Islet precursor cell (in vitro differentiated cells): ENCODE data around the gene QSOX2.

Experiments used
- DNase-seq: peaks from one replicate; pipeline ENCODE4 v3.0.0-alpha.2; 2018

QSOX2 gene

DNA sequence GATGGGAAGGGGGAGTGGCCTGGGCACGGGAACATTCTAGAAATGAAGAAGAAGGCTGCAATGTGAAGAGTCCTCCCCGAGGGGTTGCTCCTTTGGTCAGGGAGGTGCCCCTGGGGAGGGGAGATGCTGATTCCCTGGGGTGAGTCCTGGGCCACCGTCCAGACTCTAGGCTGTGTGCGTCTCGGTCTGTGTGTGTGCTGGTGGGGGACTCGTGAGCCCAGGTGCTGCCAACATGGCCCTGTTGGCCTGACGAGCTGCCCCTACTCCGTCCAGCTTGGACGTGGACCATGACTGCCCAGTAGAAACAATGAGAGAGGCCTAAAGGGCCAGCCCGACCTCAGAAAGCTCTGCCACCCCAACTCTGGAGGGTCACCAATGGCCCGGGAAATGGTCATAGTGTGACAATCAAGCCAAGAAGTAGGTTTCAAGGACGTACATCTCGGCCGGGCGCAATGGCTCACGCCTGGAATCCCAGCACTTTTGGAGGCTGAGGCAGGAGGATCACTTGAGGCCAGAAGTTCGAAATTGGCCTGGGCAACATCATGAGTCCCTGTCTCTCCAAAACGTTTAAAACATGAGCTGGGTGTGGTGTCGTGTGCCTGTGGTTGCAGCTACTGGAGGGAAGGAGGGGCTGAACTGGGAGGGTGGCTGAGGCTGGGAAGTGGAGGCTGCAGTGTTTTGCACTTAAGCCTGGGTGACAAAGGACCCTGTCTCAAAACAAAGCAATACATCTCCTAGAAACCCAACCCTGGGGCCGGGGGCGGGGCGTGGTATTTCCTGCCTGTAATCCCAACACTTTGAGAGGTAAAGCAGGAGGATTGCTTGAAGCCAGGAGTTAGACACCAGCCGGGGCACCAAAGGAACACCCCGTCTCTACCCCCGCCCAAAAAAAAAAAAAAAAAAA, 57.7 kb downstream of the QSOX2 start:
- DNase-seq = no peak

DNA sequence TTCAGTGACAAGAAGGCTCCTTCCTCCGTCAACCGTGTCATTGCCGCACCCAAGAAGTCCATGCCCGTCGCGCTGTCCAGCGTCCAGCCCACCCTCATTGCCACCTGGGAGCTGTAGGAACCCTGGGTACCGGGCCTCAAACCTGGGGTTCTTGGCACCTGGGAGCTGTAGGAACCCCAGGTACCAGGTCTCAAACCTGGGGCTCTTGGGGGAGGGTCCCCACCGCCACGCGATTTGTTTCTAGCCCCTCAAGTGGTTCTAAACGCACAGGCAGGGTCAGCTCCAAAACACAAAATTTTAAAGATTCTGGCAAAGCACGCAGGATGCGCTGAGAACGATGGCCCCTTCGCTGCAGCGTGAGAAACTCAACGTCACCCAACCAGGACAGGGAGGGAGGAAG, 58.4 kb downstream of the QSOX2 start:
- no peak for DNase-seq

DNA sequence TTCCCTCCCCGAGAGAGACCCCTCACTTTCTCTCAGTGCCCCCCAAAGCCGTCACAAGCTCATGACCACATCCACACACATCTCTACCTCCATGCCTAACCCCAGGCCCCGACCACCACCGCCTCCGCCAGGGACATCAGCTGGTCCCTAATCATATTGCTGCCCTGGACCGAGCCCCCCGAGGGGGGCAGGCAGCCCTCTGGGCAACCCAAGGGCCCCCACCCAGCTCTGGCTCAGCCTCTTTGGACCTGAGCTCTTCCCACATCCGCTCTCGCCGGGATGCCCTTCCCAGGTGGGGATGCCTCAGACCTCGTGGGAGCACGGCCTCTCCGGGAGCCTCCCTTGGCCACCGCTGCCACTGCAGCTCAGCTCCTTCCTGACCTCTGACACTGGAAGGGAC, 59.2 kb downstream of the QSOX2 start:
- DNase-seq = no peak

DNA sequence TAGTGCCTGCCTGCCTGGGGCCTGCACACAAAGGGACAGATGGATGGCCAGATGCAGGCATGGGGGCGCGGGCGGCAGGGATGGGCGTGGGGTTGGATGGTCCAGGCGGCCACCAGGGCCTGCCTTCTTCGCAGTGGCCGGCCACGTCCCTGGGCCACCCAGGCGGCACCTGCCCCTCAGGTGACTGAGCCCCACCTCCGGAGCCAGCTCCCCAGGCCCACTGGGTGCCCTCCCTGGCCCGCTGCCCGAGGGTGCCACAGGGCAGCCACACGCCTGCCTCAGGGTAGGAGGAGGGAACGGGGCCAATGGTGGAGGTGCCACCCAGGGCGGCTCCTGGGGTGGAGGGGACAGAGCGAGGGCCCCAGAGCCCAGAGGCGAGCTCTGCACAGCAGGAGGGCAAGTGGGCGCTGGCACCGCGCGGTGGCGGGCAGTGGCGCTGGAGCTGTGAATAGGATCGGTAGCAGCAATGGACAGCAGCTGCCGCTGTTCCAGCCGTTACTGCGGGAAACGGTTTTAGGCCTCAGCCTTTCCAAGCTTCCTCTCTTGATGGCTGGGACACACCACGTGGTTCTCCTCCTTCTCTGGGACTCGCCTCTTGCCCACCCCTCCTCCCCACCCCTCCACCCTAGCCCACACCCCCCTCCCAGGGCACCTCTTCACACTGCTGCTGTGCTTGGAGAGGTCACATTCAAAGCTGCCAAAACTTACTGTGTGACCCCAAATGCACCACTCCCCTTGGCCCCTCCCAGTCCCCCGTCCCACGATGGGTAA, 59.8 kb downstream of the QSOX2 start:
- DNase-seq = no peak

DNA sequence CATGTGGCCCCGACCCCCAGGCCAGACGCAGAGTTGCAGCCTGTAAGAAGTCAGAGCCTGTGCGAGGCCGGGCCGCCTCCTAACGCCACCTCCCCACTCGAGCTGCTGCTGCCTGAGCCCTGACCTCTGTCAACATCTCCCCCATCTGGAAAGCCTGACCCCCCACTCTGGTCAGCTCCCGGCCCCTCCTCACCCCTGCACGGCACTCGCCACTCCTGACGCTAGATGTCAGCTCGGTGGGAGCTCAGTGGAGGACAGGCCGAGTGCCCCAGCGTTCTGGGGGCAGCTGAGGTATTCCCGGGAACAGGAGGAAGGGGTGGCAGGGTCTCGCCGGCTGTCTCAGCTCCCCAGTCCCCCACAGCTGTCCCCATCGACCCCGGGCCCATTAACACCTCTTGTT, 60.5 kb downstream of the QSOX2 start:
- no peak for DNase-seq

DNA sequence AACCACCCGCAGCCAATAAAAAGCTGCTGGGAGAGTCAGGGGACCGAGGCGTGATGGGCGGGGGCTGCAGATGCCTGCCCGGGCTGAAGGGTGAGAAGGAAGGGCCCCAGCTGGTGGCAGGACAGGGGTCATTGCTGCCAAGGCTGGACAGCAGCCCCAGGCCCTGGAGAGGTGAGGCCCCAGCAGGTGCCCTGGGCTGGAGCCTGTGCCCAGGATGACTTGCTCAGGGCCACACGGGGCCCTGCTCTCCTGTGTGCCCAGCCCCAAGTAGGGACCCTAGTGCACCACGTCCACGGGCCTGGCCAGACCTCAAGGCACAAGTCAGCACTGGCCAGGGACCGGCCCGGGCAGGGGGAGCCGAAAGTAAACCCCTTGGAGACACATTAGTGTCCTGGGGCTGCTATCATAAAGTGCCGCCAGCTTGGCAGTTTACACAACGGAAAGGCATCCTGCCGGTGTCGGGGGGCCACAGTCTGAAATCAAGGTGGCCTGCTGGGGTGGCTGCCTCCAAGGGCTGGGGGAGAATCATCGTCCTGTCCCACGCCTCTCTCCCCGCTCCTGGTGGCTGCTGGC, 62.7 kb downstream of the QSOX2 start:
- no peak for DNase-seq

DNA sequence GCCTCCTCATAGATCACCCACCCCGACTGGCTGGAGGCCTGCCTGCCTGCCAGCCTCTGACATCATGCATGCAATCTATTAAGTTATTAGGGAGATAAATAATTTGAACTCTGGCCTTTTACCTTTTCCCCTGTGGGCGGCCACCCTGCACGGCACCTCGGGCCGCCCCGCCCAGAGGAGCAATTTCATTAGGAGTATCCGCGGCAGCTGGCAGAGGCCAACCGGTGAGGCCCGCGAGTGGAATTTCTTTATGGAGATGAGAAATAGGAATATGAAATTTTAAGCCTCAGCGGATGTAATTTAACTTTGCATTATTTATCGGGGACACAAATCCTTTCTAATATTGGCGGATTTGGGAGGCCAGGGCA, 63.2 kb downstream of the QSOX2 start:
- no peak for DNase-seq

DNA sequence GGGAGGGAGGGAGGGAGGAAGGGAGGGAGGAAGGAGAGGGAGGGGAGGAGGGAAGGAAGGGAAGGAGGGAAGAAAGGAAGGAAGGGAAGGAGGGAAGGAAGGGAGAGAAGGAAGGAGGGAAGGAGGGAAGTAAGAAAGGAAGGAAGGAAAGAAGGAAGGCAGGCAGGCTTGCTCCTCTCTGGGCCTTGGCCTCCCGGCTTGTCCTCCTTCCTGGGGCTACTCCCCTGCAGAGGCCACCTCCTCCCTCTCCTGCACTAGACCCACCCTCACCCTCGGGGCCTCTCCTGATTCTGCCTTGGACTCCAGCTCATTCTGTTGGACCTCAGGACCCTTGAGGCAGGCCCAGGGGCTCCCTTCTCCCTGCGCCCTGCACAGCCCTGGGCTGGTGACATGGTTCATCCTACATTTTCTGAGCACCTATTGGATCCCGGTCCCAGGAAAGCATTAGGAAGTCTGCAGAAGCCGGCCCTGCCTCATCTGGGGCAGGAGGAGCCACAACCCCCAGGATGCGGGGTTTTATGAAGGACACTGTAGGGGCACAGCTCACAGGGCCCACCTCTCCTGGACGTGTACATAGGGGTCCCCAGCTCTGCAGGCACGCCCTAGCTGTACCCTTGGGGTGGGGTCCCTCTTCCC, 63.7 kb downstream of the QSOX2 start:
- DNase-seq = no peak

DNA sequence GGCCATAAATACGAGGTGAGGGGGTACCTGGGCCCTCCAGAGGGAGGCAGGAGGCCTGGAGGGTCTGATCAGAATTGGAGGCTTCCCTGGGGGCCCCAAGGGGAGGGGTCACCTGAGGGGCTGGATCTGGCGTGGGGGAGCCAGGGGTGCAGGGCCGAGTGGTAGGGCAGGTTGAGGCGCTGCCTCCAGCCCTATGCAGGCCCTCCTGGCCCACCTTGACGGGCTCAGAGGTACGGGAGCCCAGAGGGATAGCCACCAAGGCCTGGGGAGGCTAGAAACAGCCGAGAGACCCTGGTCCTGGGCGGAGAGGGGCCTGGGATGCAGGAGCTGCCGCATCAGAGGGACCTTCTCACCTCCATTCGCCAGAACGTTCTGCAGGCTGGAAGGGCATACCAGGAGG, 65.0 kb downstream of the QSOX2 start:
- no peak for DNase-seq

DNA sequence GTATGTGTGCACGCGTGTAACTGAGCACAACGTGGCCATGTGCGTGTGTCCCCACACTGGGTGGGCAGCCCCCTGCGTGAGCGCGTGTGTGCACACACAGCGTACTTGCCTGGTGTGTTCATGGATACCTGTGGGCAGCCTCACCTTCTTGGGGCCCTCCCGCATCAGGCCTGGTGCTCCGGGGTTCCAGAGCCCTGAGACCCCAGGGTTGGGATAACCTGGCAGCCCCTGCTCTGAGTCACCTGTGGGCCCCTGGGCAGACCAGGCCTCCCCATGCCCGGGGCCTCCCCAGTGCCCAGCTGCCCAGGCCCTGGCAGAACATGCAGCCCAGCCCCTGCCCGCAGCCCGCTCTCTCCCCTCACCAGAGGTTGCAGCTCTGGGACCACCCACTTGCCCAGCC, 65.9 kb downstream of the QSOX2 start:
- DNase-seq = no peak

DNA sequence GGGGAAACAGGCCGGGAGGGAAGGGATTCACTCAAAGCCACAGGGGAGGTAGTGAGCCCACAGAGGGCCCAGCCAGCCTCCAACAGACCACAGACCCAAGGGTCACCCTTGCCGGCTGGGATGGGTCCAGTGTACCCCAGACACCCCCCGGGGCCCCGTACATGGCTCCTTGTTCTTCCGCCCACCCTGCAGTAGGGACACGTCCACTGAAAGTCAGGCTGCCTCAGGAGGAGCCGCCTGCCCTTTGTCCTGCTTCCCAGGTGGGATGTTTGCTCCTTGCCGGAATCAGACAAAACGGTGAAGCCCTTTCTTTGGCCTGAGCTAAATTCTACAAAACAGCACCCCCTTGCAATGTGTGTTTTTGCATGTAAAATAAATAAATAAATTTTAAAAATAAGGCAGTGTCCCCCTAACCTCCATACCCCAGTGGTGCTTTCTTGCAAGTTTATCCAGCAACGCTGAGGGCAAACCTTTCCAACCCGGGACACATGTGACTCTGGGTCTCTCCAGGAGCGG, 66.5 kb downstream of the QSOX2 start:
- DNase-seq = no peak

DNA sequence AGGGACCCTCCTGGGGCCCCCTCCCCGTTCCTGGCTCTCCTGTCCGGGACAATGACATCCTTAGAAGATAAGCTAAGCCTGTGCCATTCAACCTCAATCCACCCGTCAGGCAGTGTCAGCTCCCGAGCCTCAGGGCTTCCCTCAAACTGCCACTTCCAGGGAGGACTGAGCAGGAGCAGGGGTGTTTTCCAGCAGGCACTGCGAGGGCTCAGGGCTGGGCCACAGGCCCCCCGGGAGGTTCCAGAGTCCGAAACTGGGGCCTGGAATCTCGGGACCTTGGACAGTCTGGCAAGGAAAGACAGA, 66.9 kb downstream of the QSOX2 start:
- no peak for DNase-seq

DNA sequence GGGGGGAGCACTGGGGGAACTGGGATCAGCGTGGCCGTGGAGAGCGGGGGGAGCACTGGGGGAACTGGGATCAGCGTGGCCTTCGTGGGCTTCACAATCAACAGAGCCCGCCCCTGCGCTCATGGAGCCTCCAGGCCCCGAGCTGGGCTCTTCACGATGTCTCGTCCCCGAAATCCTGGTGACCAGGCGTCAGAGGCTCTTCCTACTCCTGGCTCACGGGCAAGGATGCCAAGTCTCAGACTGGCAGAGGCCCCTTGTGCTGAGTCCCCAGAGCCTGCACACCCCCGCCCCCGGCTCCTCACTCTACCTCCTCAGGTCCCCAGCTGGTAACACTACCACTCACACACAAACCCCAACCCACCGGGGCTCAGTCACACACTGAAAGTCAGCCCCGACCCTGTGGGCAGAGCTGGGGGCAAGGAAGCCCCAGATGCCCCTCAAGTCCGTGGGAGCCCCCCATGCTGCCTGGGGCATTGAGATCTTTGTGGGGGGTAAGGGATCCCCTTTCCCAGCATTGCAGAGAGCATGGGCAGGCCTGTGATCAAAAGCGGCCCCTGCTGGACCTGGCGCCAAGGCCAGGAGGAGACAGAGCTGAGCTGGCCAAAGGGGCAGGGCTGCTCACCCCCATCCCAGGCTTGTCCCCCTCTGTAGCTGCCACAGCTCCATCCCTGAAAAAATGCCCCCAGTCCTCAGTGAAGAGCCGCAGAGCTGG, 67.4 kb downstream of the QSOX2 start:
- no peak for DNase-seq

DNA sequence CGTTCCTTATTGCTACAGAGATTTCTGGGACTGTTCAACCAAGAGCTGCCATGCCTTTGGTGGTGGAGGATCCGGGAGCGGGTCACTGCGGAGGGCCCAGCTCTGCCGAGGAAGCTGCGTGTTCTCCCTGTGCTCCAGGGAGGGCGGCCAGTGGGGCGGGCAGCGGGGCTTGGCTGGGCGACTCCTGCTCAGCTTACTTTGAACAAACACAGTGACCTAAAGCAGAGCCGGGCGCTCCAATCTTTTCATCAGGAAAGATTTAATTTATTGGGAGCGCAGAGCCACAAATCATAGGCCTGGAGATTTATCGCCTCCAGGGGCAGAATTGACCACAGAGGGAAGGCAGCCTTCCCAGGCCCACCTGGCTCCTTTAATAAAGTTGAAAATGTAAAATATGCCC, 68.4 kb downstream of the QSOX2 start:
- no peak for DNase-seq

DNA sequence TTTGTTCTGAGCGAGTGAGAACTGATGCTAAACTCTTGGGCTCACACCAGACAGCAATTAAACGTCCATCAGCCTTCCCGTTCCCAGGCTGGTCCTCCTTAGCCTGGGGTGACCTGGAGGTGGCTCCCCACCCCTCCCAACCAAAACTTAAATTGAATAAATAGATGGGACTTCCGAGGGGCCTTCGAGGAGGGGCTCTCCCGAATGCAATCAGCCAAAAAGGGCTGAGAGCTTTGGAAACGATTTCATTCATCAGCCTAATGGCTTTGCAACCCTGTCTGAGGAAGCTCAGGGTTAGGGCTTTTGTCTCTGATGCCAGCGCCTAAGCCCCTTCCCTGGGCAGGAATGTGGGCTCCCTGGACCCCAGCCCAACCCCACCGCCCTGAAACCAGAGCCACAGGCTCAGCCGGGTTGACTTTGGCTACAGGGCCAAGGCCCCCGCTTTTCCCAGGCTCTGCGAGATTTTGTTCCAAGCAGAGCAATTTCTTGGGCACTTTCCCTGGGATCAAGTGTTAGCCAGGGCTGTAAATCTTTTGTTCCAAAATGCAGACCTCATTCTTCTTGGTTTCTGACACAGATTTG, 69.9 kb downstream of the QSOX2 start:
- no peak for DNase-seq

DNA sequence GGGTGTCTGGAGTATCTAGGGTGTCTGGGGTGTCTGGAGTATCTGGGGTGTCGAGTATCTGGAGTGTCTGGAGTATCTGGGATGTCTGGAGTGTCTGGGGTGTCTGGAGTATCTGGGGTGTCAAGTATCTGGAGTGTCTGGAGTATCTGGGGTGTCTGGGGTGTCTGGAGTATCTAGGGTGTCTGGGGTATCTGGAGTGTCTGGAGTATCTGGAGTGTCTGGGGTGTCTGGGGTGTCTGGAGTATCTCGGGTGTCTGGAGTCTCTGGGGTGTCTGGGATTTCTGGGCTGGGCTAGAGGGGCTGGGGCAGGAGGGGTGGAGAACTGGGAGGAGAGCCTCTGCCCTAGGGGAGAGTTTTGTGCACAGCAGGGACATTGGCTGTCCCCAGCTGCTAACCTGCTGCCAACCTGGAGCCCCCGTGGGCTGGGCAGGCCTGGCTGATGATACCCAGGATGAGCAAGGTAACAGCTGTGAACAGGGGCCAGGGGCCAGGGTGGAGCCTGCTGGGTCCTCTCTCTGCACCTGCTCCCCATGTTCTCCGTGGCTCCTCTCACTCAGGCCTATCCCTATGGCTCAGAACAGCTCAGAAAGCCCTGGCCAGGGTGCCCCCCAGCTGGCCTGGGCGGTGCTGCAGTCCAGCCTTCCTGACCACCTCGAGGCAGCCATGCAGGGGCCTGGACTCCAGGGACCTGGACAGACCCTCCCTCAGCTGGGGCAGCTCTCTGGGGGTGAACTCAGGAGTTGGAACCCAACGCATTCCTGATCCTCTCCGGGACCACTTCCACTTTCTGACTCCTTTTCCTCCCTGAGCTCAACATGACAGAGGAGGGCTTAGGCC, 70.6 kb downstream of the QSOX2 start:
- no peak for DNase-seq

DNA sequence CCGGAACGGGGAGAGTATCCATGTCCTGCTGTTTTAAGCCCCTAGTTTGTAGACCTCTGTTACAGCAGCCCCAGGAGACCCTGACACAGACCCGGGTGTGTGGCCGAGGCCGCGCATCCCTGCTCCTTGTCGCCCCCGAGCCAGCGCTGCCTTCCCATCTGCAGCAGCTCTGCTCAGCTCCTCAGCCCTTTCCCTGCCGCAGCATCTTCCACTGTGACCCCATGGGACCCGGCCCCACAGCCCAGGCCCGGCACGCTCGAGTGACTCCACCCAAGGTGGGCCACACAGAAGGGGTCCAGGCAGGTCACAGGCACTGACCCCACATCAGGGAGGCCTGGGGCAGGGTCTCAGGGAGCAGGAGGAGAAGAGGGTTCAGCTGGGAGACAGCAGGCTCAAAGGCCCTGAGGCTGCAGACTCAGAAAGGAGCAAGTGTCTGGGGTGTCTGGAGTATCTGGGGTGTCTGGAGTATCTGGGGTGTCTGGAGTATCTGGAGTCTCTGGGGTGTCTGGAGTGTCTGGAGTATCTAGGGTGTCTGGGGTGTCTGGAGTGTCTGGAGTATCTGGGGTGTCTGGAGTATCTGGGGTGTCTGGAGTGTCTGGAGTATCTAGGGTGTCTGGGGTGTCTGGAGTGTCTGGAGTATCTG, 71.8 kb downstream of the QSOX2 start:
- no peak for DNase-seq

DNA sequence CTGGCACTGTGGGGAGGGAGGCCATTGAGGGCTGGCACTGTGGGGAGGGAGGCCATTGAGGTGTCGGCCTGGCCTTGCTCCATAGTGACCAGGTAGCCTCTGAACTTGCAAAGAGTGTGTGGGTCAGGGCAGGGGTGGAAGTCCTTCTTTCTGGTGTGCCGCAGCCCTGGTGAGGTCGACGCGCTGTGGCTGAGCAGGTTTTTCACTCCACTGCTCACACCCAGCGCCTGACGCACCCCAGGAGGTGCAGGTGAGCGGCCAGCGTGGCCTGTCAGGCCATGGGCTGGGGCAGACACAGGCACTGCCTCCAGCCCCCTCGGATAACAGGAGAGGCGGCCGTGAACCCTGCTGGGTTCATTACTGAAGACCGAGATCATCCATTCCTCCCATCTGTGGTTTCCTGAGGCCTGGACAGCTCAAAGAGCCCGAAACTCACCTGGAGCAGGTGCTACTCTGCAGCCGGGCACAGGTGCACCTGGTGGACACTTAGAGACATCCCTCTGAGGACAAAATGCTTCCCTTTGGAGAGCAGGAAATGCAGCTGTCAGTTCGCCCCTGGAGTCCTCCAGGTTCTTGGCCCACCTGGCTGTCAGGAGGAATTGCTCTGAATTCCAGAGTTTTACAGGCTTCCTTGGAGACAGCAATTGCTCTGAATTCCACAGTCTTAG, 73.1 kb downstream of the QSOX2 start:
- DNase-seq = peak; percentile 69

DNA sequence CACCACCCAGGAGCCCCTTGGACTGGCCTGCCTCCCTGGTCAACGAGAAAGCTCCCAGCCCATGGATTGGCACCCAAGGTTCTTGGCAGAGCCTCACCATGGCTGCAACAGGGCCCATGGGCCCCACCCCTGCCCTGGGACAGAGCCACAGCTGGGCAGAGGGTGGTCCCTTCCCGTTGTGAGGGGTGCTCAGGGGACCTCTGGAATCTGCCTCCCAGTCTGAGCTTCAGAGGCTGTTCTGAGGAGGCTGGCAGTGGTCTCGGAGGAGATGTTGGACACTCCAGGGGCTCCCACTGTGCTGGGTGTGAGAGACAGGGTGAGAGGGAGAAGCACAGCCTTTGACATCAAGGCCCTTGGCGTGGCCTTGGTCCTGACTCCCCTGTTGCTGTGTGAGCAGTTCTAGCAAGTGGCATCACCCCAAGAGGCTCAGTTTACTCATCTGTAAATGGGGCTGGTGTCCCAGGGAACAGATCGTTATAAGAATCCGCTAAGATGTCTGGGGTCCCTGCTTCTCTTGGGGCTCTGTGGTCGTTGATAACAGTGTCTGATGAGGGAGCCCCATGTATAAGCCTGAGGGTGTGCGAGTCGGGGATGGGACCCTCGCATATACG, 73.7 kb downstream of the QSOX2 start:
- no peak for DNase-seq
